Psoas muscle (tissue), 8 donors: Measurements from ENCODE around the gene CTNNA1. TPM values are rescaled to one million over a fixed set of nuclear protein-coding genes. Genes with fewer than 3 reads are reported as not detected.

ENCODE experiments used
- ATAC-seq, 4 donors: fragments of 200-7000 bp; cut with Tn5 transposase; one replicate each; pipeline ENCODE4 v1.9.1; 2020; ENCODE audit warnings: moderate library complexity in 3 of 4, mild to moderate bottlenecking in 2 of 4
- DNase-seq, 2 donors: peaks; one replicate each; pipeline ENCODE4 v3.0.0-alpha.2; 2020
- H3K27ac ChIP-seq: fragments of 200-600 bp; one replicate; pipeline ENCODE4 v1.8.0; 2022
- H3K27me3 ChIP-seq, 3 donors: fragments of 200-600 bp in 1 of 3; one replicate each; pipeline versions ENCODE4 v1.6.1 to v1.8.0; 2013 to 2022; ENCODE audit warnings: low read length in 2 of 3, mild to moderate bottlenecking in 2 of 3, moderate library complexity in 1 of 3; ENCODE audit not compliant: insufficient read depth in 3 of 3
- H3K36me3 ChIP-seq, 2 donors: fragments of 200-600 bp in 1 of 2; one replicate each; pipeline versions ENCODE4 v1.6.1 to v1.8.0; 2013 to 2022; ENCODE audit warnings: low read depth in 1 of 2, mild to moderate bottlenecking in 1 of 2, moderate library complexity in 1 of 2; ENCODE audit not compliant: insufficient read depth in 1 of 2
- H3K4me1 ChIP-seq: fragments of 200-600 bp; one replicate; pipeline ENCODE4 v1.8.0; 2022
- H3K4me3 ChIP-seq: fragments of 200-600 bp; one replicate; pipeline ENCODE4 v1.8.0; 2022; ENCODE audit warnings: mild to moderate bottlenecking
- H3K9me3 ChIP-seq: fragments of 200-600 bp; one replicate; pipeline ENCODE4 v1.8.0; 2022
- CTCF ChIP-seq: fragments of 200-600 bp; IDR thresholded peaks from one replicate; pipeline ENCODE4 v1.8.0; 2022; ENCODE audit warnings: antibody characterized with exemption
- WGBS, 3 donors: extraction: QIAGEN DNeasy Blood & Tissue Kit; methylation state at CpG; one replicate each; pipeline versions ENCODE4 v1.1.6 to v1.1.7; 2013; 5-methylcytosine and 5-hydroxymethylcytosine counted together
- intact Hi-C, 2 donors: fragments of 100-400 bp; cut with DNase I; formaldehyde crosslinking; loops; one replicate each; pipeline versions ENCODE4 v1.11.0 to v1.14.2; 2022
- polyA plus RNA-seq, 3 donors: library from polyadenylated mRNA; stranded (reverse); fragments of 200-250 nt; gene quantifications; one replicate each; pipeline ENCODE4 v1.2.3, GENCODE V29; 2013
- total RNA-seq, 4 donors: library from RNA; stranded (reverse); fragmentation: NEBNext Ultra II Directional in 2 of 4; extraction: Animal tissue kit (Norgen Biotek cat#: 25700) in 2 of 4; gene quantifications; one replicate each; pipeline versions ENCODE4 v1.2.1 to v1.2.4, GENCODE V29; 2021 to 2023
- donor health status: healthy with polysubstance abuse.
- donor health status: DM: no; HTN: no; CAD: no; lungs with moderate emphysema.
- donor health status: Bipolar disorder and iron deficiency.
- donor health status: healthy.
- donor health status: DM: yes; HTN: yes; CAD: no.
- donor health status: DM: no; HTN: no; CAD: no.
- donor health status: DM: no; HTN: no; CAD: no.
- donor health status: DM: yes; HTN: yes; CAD: no.

The CTNNA1 gene
- total and polyA plus RNA-seq, 7 donors: 58.8 to 162 (median 99.3) TPM

- no peak for DNase-seq
- no peaks in the 10 kb centered on the region for H3K27me3 ChIP-seq
- H3K4me1 ChIP-seq: peaks cover 43% of the 10 kb centered on the region
- WGBS, 3 donors: 88 to 100% (median 92%) methylated on average over 1 of the region's 1 CpG
- H3K4me3 ChIP-seq: no peak overlapping the region
- TF ChIP-seq CTCF: no peak
- intact Hi-C loops: no loop called here
- no peak for ATAC-seq
- no peaks in the 10 kb centered on the region for H3K9me3 ChIP-seq
- no peak overlapping the region for H3K27ac ChIP-seq
- no peaks in the 10 kb centered on the region for H3K36me3 ChIP-seq
These were observed 203.6 kb downstream of the CTNNA1 start for GRCh38 chr5:138956801-138957200.

- no peak overlapping the region for H3K27ac ChIP-seq
- intact Hi-C loops: no loop called here
- WGBS, 3 donors: 92 to 94% (median 92%) methylated on average over 5 of the region's 5 CpGs
- H3K4me3 ChIP-seq: no peak overlapping the region
- ATAC-seq: no peak
- TF ChIP-seq CTCF: no peak
- no peaks in the 10 kb centered on the region for H3K36me3 ChIP-seq
- no peaks in the 10 kb centered on the region for H3K9me3 ChIP-seq
- H3K27me3 ChIP-seq: no peaks in the 10 kb centered on the region
- H3K4me1 ChIP-seq: peaks cover 9% of the 10 kb centered on the region
- DNase-seq: no peak
These were observed 207.0 kb downstream of the CTNNA1 start for GRCh38 chr5:138960145-138960692.

- Histone ChIP-seq H3K4me1 (no peaks in the 10 kb centered on the region), H3K27ac (no peak overlapping the region), H3K9me3 (no peaks in the 10 kb centered on the region), H3K36me3 (no peaks in the 10 kb centered on the region), H3K27me3 (no peaks in the 10 kb centered on the region), H3K4me3 (no peak overlapping the region)
- DNase-seq: no peak
- intact Hi-C loops: no loop called here
- TF ChIP-seq CTCF: no peak
- WGBS, 3 donors: 94 to 100% (median 97%) methylated on average over 1 of the region's 1 CpG
- ATAC-seq: no peak
These were observed 208.0 kb downstream of the CTNNA1 start for GRCh38 chr5:138961221-138961620.

- Histone ChIP-seq H3K4me3 (no peak overlapping the region), H3K4me1 (no peaks in the 10 kb centered on the region), H3K27me3 (no peaks in the 10 kb centered on the region), H3K9me3 (no peaks in the 10 kb centered on the region), H3K36me3 (no peaks in the 10 kb centered on the region), H3K27ac (no peak overlapping the region)
- TF ChIP-seq CTCF: no peak
- ATAC-seq: no peak
- intact Hi-C loops: no loop called here
- no peak for DNase-seq
- 80 to 96% (median 89%) methylated on average over 1 of the region's 1 CpG for WGBS, 3 donors
These were observed 208.5 kb downstream of the CTNNA1 start for GRCh38 chr5:138961729-138962128.
